Measurements from ENCODE around the gene RRAS2.

DNA sequence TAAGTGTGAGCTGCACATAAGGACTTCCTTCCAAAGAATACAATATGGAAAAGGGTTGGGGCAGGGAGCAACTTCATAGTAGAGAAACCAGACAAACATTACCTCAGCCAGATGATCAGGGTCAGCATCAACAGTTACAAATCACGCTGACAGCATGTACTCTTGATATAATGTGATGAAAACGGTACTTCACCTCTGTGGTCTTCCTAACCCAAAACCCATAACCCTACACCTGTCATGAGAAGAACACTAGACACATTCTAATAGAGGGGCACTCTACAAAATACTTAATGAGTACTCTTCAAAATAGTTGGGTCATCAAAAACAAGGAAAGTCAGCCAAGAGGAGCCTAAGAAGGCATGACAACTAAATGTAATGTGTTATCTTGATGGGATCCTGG is 43.9 kb downstream of the RRAS2 start:
- TF ChIP-seq, protein P1, sequence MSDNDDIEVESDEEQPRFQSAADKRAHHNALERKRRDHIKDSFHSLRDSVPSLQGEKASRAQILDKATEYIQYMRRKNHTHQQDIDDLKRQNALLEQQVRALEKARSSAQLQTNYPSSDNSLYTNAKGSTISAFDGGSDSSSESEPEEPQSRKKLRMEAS (IDR thresholded peaks at IDR 0.05; ENCODE audit: insufficient read depth, insufficient read length): no peak
- TF ChIP-seq POLR2AphosphoS5 (IDR thresholded peaks at IDR 0.05; ENCODE audit: insufficient read depth, low read depth, low read length): no peak

Measured in endothelial cell of umbilical vein (primary cell).